GM10847 (cell line): ENCODE results near the gene SLC25A20.
A peak's percentile ranks its signal among the peaks of the same experiment; 100 is the strongest.

ENCODE experiments used
- POLR2A ChIP-seq: IDR thresholded peaks from 2 replicates; pipeline ENCODE4 v1.6.1; 2011; ENCODE audit not compliant: insufficient read length; ENCODE audit errors: extremely low read depth

SLC25A20 gene, protein sequence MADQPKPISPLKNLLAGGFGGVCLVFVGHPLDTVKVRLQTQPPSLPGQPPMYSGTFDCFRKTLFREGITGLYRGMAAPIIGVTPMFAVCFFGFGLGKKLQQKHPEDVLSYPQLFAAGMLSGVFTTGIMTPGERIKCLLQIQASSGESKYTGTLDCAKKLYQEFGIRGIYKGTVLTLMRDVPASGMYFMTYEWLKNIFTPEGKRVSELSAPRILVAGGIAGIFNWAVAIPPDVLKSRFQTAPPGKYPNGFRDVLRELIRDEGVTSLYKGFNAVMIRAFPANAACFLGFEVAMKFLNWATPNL

DNA sequence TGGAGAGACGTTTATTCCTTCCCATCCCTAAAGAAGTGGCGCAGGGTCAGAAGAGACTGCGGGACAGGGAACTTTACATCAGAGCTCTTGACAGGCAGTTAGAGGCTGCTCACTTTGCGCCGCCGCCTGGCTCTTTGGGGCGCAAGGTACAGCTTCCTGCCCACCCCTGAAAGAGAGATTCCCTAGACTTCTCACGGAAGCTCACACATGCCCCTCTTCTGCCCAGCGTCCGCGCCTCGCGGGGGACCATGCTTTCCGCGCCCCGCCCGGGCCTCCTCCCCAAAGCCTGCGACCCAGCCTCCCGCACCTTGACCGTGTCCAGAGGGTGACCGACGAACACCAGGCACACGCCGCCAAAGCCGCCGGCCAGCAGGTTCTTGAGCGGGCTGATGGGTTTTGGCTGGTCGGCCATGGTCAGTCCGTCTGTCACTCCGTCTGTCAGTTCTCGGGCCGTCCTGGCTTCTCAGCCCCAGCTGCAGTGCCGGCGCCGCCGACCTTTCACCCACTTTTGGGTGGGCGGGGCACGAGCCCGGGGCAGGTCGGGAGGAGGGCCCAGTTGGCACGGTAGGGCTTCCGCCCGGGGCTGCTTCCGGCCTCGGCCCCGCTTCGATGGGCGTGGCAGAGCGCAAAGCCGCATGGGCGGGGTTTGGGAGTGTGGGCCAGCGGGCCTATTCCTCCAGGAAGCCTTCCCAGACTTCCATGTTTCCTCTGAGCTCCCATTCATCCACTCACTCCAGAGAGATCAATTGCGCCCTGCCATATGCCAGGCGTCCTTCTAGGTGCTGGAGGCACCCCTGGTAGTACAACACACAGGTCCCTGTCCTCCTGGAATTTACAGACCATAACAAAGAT, at the start of gene SLC25A20:
Gene SLC25A20, minus strand, starts transcription at position 500 of the 852 bp plus-strand sequence. Its CDS starts 88 bp downstream, at position 412.
- peak; percentile 35 for TF ChIP-seq POLR2A

- TF ChIP-seq POLR2A, result no peak
Observed at GRCh38 chr3:48945891-48946549, 47.3 kb upstream of the SLC25A20 start.

- TF ChIP-seq POLR2A, result no peak
Observed at GRCh38 chr3:48945432-48945831, 46.8 kb upstream of the SLC25A20 start.

DNA sequence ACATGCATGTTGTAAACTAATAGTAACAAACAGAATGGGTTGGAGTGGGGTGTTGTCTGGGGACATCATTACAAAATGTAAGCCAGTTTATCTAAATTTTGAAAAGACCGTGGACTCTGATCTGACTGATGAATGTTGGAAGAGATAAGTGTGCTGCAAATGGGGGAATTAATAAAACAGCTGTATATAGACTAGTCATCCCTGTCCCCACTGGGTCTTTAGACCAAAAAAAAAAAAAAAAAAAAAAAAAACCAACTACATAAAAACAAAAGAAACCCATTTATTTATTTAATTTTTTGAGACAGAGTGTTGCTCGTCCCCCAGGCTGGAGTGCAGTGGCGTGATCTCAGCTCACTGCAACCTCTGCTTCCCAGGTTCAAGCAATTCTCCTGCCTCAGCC, 40.0 kb upstream of the SLC25A20 start:
- TF ChIP-seq POLR2A, result no peak

GRCh38 chr3:48938156-48938555, 39.5 kb upstream of the SLC25A20 start:
- TF ChIP-seq POLR2A, result no peak

DNA sequence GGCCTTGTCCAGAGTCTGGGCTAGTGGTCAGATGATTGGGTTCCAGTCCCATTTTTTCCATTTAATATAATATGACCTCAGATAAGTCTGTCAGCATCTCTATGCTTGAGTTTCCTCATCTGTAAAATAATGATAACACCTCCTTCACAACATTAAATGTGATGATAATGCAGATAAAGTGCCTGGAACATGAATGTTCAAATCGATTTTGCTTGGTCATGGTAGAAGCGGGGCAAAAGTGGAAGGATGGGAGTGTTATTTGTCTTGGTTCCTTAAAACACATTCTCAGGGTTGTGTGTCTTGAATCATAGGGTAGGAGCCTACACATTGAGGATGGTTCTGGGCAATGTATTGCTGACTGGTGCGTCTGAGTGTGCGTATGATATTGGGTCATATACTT, 36.8 kb upstream of the SLC25A20 start:
- no peak for TF ChIP-seq POLR2A

- TF ChIP-seq POLR2A, result no peak
Observed at GRCh38 chr3:48934333-48934991, 35.8 kb upstream of the SLC25A20 start.

DNA sequence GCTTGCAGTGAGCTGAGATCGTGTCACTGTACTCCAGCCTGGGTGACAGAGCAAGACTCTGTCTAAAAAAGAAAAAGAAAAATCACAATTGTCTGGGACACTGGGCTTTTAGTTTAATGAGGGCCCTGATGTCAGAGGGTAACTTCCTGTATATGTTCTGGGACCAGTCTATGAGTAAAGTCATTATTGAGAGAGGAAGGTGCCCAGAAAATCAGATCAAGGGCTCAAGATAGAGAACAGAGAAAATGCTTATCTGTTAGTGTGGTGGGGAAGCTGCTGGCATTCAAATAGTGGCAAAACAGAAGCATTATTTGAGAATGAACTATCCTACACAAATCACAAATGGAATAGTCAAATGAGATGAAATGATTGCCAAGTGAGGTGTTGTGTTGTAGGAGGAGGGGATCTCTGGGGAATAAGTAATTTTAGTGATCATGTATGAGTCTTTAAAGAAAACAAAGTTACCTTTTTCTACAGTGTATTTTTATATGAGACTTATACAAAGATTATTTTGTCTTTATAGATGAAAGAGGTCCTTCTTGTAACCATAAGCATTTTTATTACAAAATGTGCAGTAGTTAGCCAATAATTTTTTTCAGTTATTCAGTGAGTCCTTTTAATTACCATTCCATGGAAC, 33.4 kb upstream of the SLC25A20 start:
- no peak for TF ChIP-seq POLR2A

DNA sequence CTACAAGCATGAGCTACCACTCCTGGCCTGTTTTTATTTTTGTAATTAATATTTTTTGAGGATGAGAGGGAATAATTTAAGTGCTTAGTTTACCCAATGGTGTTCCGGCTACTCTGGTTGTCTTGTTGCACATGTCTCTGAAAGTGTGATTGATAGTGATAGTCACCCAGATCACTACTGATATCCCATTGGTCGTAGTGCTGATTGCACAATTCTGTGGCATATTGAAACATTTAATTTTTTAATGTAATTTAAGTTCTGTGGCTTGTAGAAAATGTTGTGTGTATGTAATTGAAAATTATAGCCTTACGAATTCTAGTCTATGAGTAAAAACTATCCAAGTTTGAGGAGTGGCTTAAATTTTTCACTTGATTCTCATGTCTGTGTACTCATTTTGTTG, 31.9 kb upstream of the SLC25A20 start:
- no peak for TF ChIP-seq POLR2A

DNA sequence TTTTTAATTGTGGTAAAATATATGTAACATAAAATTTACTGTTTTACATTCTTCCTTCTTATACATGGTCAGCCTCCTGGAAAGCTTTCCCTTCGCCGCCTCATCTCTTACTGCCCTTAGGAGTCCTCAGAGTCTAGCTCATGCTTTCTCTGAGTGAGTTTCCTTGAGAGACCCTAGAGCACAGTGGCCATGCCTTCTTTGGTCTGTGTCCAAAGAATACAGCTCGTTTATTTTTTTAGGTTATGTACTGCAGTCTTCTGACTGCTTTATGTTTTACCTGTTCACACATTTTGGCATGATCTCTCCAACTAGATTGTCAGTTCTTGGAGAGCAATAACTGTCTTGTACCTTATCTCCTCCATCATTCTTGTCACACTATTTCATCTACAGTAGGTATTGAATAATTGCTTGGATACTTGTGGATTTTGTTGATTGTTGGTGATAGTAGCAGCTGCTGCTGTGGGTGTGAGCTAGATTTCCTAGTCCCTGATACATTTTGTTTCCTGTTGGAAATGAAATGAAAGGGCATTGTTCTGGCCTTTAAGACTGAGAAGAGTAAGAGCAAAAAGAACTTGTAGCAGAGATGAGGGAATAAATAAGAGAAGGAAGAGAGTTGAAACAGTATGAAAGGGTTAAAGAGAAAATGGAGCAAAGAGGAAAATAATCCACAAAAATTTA, 30.8 kb upstream of the SLC25A20 start:
- no peak for TF ChIP-seq POLR2A

GRCh38 chr3:48928679-48929078, 30.0 kb upstream of the SLC25A20 start:
- TF ChIP-seq POLR2A, result no peak

GRCh38 chr3:48927928-48928327, 29.2 kb upstream of the SLC25A20 start:
- TF ChIP-seq POLR2A, result no peak

DNA sequence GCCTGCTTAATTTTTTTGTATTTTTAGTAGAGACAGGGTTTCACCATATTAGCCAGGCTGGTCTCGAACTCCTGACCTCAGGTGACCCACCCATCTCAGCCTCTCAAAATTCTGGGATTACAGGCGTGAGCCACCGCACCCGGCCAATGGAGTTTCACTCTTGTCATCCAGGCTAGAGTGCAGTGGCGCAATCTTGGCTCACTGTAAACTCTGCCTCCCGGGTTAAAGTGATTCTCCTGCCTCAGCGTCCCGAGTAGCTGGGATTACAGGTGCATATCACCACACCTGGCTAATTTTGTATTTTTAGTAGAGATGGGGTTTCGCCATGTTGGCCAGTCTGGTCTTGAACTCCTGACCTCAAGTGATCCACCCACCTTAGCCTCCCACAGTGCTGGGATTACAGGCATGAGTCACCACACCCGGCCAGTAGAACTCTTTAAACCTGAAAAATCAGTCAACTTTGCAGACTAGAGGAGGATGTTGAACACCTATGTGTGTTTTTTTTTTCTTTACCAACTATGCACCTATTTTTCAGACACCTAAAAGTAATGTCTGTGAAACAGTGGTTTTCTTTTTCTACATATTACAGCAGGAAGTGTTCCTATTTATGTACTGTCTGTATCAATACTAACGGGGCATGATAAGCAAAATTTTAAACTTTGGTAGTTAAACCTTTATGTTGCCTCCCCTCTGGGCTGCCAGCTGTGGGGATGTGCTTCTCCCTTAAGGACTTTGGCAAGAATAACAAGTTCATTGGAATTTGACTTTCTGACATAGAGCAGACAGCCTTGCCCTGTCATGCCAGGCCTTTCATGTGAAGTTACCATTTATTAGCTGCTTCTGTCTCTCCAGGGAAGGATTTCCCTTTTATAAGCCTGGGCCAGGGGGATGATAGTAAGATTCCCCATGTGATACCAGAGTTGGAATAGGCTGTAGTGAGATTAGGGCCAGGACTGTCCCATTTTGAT, 28.0 kb upstream of the SLC25A20 start:
- no peak for TF ChIP-seq POLR2A
